Karpas-422 (cell line): Measurements from ENCODE around the gene NDUFC2. TPM values are rescaled to one million over a fixed set of nuclear protein-coding genes. Genes with fewer than 3 reads are reported as not detected.
"Not testable (repeated sequence)": the region's sequence is repeated elsewhere in the genome, so short reads cannot be mapped to it uniquely, and the experiment has no call there.

ENCODE experiments used
- DNase-seq: peaks from one replicate; pipeline ENCODE4 v3.0.0-alpha.2; 2015
- H2AFZ ChIP-seq: fragments of 200-600 bp; sonication (generic); 2 replicates; pipeline ENCODE4 v1.6.1; 2014; ENCODE audit warnings: antibody characterized with exemption, low read length, mixed read lengths
- H3K27ac ChIP-seq: fragments of 200-600 bp; sonication (generic); 2 replicates; pipeline ENCODE4 v1.5.1; 2014; ENCODE audit warnings: mild to moderate bottlenecking, low read length, moderate library complexity
- H3K27me3 ChIP-seq: fragments of 200-600 bp; sonication (generic); 2 replicates; pipeline ENCODE4 v1.6.1; 2014; ENCODE audit warnings: low read length, mixed read lengths
- H3K36me3 ChIP-seq: fragments of 200-600 bp; sonication (generic); 2 replicates; pipeline ENCODE4 v1.6.1; 2014; ENCODE audit warnings: low read length, mixed read lengths; ENCODE audit not compliant: insufficient read depth
- H3K4me1 ChIP-seq: fragments of 200-600 bp; sonication (generic); 2 replicates; pipeline ENCODE4 v1.6.1; 2014; ENCODE audit warnings: mild to moderate bottlenecking, low read length, mixed read lengths
- H3K4me2 ChIP-seq: fragments of 200-600 bp; sonication (generic); 2 replicates; pipeline ENCODE4 v1.6.1; 2014; ENCODE audit warnings: low read length, low read depth, mild to moderate bottlenecking; ENCODE audit not compliant: poor library complexity, severe bottlenecking
- H3K4me3 ChIP-seq: fragments of 200-600 bp; sonication (generic); 2 replicates; pipeline ENCODE4 v1.5.1; 2014; ENCODE audit warnings: mild to moderate bottlenecking, antibody characterized with exemption, low read length, mixed read lengths
- H3K79me2 ChIP-seq: fragments of 200-600 bp; sonication (generic); 2 replicates; pipeline ENCODE4 v1.6.1; 2014; ENCODE audit warnings: mild to moderate bottlenecking, low read length, mixed read lengths
- H3K9ac ChIP-seq: fragments of 200-600 bp; sonication (generic); 2 replicates; pipeline ENCODE4 v1.6.0; 2014; ENCODE audit warnings: low read length
- H3K9me2 ChIP-seq: fragments of 200-600 bp; sonication (generic), shearing (Covaris generic); replicated peaks from 2 replicates; pipeline ENCODE4 v1.6.0; 2014; ENCODE audit warnings: mild to moderate bottlenecking, low read length, moderate library complexity; ENCODE audit not compliant: insufficient read depth
- H3K9me3 ChIP-seq: fragments of 300-700, 200-600 bp; sonication (generic); 2 replicates; pipeline ENCODE4 v1.6.1; 2014; ENCODE audit warnings: low read length, mixed read lengths
- H4K20me1 ChIP-seq: fragments of 200-600 bp; sonication (generic); 2 replicates; pipeline ENCODE4 v1.6.1; 2014; ENCODE audit warnings: mild to moderate bottlenecking, antibody characterized with exemption, low read length, low read depth; ENCODE audit not compliant: insufficient read depth
- total RNA-seq: library from RNA; depleted of rRNA; stranded (reverse); fragments of >200 nt; shearing (Covaris generic); gene quantifications from 2 replicates; pipeline ENCODE4 v1.2.3, GENCODE V29; 2014; ENCODE audit warnings: low replicate concordance

Gene NDUFC2
- total RNA-seq, 1 experiment from 2014 or later: 94.7 TPM

- Histone ChIP-seq H3K4me2 (no peak overlapping the region), H3K36me3 (peaks cover 31% of the 10 kb centered on the region)
Observed at GRCh38 chr11:78100676-78101472, 21.2 kb upstream of the NDUFC2 start.

GRCh38 chr11:78100261-78100660 lies 20.6 kb upstream of the NDUFC2 start:
- peaks cover 31% of the 10 kb centered on the region for H3K36me3 ChIP-seq
- no peak overlapping the region for H3K4me3 ChIP-seq
- no peak overlapping the region for H3K9ac ChIP-seq
- no peaks in the 10 kb centered on the region for H3K27me3 ChIP-seq
- H2AFZ ChIP-seq: no peak overlapping the region
- H3K9me2 ChIP-seq: no peaks in the 10 kb centered on the region
- no peaks in the 10 kb centered on the region for H3K9me3 ChIP-seq
- DNase-seq: no peak
- no peaks in the 10 kb centered on the region for H4K20me1 ChIP-seq
- H3K4me2 ChIP-seq: no peak overlapping the region
- H3K27ac ChIP-seq: no peak overlapping the region
- no peaks in the 10 kb centered on the region for H3K4me1 ChIP-seq
- H3K79me2 ChIP-seq: no peaks in the 10 kb centered on the region

More at GRCh38 chr11:78100676-78101472, 21.2 kb upstream of the NDUFC2 start:
- no peaks in the 10 kb centered on the region for H3K27me3 ChIP-seq
- H2AFZ ChIP-seq: no peak overlapping the region
- H3K4me1 ChIP-seq: no peaks in the 10 kb centered on the region
- H3K9me3 ChIP-seq: no peaks in the 10 kb centered on the region
- no peak overlapping the region for H3K27ac ChIP-seq
- no peaks in the 10 kb centered on the region for H3K79me2 ChIP-seq
- no peak overlapping the region for H3K9ac ChIP-seq
- H3K9me2 ChIP-seq: no peaks in the 10 kb centered on the region
- H3K4me3 ChIP-seq: no peak overlapping the region
- H4K20me1 ChIP-seq: no peaks in the 10 kb centered on the region
- DNase-seq: no peak

- Histone ChIP-seq H3K9me3 (no peaks in the 10 kb centered on the region), H3K4me1 (no peaks in the 10 kb centered on the region), H3K27me3 (no peaks in the 10 kb centered on the region), H3K79me2 (no peaks in the 10 kb centered on the region), H3K36me3 (peaks cover 31% of the 10 kb centered on the region), H3K4me3 (no peak overlapping the region), H3K9me2 (no peaks in the 10 kb centered on the region), H2AFZ (no peak overlapping the region), H4K20me1 (no peaks in the 10 kb centered on the region), H3K27ac (no peak overlapping the region), H3K9ac (no peak overlapping the region), H3K4me2 (no peak overlapping the region)
- no peak for DNase-seq
Observed at GRCh38 chr11:78099666-78100065, 20.0 kb upstream of the NDUFC2 start.

GRCh38 chr11:78097666-78098385 lies 18.2 kb upstream of the NDUFC2 start:
- DNase-seq: no peak
- Histone ChIP-seq H3K4me1 (no peaks in the 10 kb centered on the region), H3K9ac (no peak overlapping the region), H3K9me3 (no peaks in the 10 kb centered on the region), H3K27ac (no peak overlapping the region), H3K27me3 (no peaks in the 10 kb centered on the region), H3K4me2 (no peak overlapping the region), H3K36me3 (peaks cover 23% of the 10 kb centered on the region), H3K9me2 (no peaks in the 10 kb centered on the region), H3K79me2 (no peaks in the 10 kb centered on the region), H2AFZ (no peak overlapping the region), H3K4me3 (no peak overlapping the region), H4K20me1 (no peaks in the 10 kb centered on the region)

- Histone ChIP-seq H3K9me3 (no peaks in the 10 kb centered on the region), H3K9ac (no peak overlapping the region), H2AFZ (no peak overlapping the region), H3K27ac (no peak overlapping the region), H3K4me1 (no peaks in the 10 kb centered on the region), H4K20me1 (no peaks in the 10 kb centered on the region), H3K27me3 (no peaks in the 10 kb centered on the region), H3K4me3 (no peak overlapping the region), H3K36me3 (peaks cover 1% of the 10 kb centered on the region; the same call in 1 of the 2 replicates), H3K4me2 (no peak overlapping the region), H3K79me2 (no peaks in the 10 kb centered on the region), H3K9me2 (no peaks in the 10 kb centered on the region)
- DNase-seq: no peak
Observed at GRCh38 chr11:78094250-78094649, 14.6 kb upstream of the NDUFC2 start.

GRCh38 chr11:78086521-78087074 lies 6.9 kb upstream of the NDUFC2 start:
- H3K4me2 ChIP-seq, H3K36me3 ChIP-seq, H3K9me2 ChIP-seq, H3K9me3 ChIP-seq, DNase-seq, H2AFZ ChIP-seq, H3K27ac ChIP-seq, H4K20me1 ChIP-seq, H3K9ac ChIP-seq, H3K79me2 ChIP-seq, H3K27me3 ChIP-seq, H3K4me3 ChIP-seq: not testable (repeated sequence)
- H3K4me1 ChIP-seq: peaks cover 11% of the 10 kb centered on the region

GRCh38 chr11:78085972-78086371 lies 6.3 kb upstream of the NDUFC2 start:
- Histone ChIP-seq H3K9me2 (no peaks in the 10 kb centered on the region), H3K79me2 (no peaks in the 10 kb centered on the region), H3K9ac (no peak overlapping the region), H3K4me1 (peaks cover 11% of the 10 kb centered on the region), H2AFZ (no peak overlapping the region), H3K4me3 (no peak overlapping the region), H3K27me3 (no peaks in the 10 kb centered on the region), H3K9me3 (no peaks in the 10 kb centered on the region), H3K27ac (no peak overlapping the region), H4K20me1 (no peaks in the 10 kb centered on the region), H3K4me2 (no peak overlapping the region), H3K36me3 (no peaks in the 10 kb centered on the region)
- no peak for DNase-seq

GRCh38 chr11:78084506-78084905 lies 4.8 kb upstream of the NDUFC2 start:
- not testable (repeated sequence) for H4K20me1 ChIP-seq, DNase-seq, H3K27ac ChIP-seq, H3K4me2 ChIP-seq, H3K9me3 ChIP-seq, H3K27me3 ChIP-seq, H2AFZ ChIP-seq, H3K36me3 ChIP-seq, H3K4me3 ChIP-seq, H3K79me2 ChIP-seq, H3K9ac ChIP-seq, H3K9me2 ChIP-seq
- peaks cover 16% of the 10 kb centered on the region for H3K4me1 ChIP-seq
